Gastroesophageal sphincter (tissue), 4 donors: ENCODE data around the gene ENTPD1. TPM values are rescaled to one million over a fixed set of nuclear protein-coding genes. Genes with fewer than 3 reads are reported as not detected.
"Not testable (repeated sequence)": the region's sequence is repeated elsewhere in the genome, so short reads cannot be mapped to it uniquely, and the experiment has no call there.

Experiments
- ATAC-seq: fragments of 150-250 bp; one replicate; pipeline ENCODE4 v1.9.1; 2016; ENCODE audit warnings: mild to moderate bottlenecking, moderate library complexity
- H3K27ac ChIP-seq, 4 donors: fragments of 200-600 bp; sonication (generic) in 3 of 4; 1 replicate in 3 of 4; 2 replicates in 1 of 4; pipeline ENCODE4 v1.5.1; 2016 to 2019
- H3K27me3 ChIP-seq: fragments of 200-600 bp; sonication (generic); one replicate; pipeline ENCODE4 v1.5.1; 2019
- H3K36me3 ChIP-seq, 2 donors: fragments of 200-600 bp; sonication (generic); one replicate each; pipeline ENCODE4 v1.5.1; 2019; ENCODE audit warnings: control low read depth in 1 of 2
- H3K4me1 ChIP-seq, 3 donors: fragments of 200-600 bp; sonication (generic); 1 replicate in 2 of 3; 2 replicates in 1 of 3; pipeline ENCODE4 v1.5.1; 2016 to 2019; ENCODE audit warnings: control low read depth in 2 of 3
- H3K4me3 ChIP-seq, 2 donors: fragments of 200-600 bp; sonication (generic); one replicate each; pipeline ENCODE4 v1.5.1; 2019; ENCODE audit warnings: mild to moderate bottlenecking in 1 of 2, moderate library complexity in 1 of 2
- H3K9me3 ChIP-seq, 3 donors: fragments of 200-600 bp; sonication (generic); one replicate each; pipeline ENCODE4 v1.5.1; 2017 to 2019; ENCODE audit warnings: control low read depth in 2 of 3
- CTCF ChIP-seq, 4 experiments: fragments of 200-600 bp in 2 of 4; fragments of 450-650 bp in 2 of 4; sonication (generic) in 1 of 4; IDR thresholded peaks; one replicate each; pipeline ENCODE4 v1.5.1; 2017 to 2019; ENCODE audit warnings: antibody characterized with exemption in 4 of 4, mild to moderate bottlenecking in 2 of 4, moderate library complexity in 2 of 4
- EP300 ChIP-seq: sonication (generic); formaldehyde crosslinking; IDR thresholded peaks from one replicate; pipeline ENCODE4 v1.6.1; 2017; ENCODE audit warnings: antibody characterized with exemption, mild to moderate bottlenecking
- POLR2A ChIP-seq, 2 donors: fragments of 450-650 bp; IDR thresholded peaks; one replicate each; pipeline ENCODE4 v1.6.1; 2017; ENCODE audit warnings: antibody characterized with exemption in 2 of 2, mild to moderate bottlenecking in 2 of 2, moderate library complexity in 1 of 2
- POLR2AphosphoS5 ChIP-seq: sonication (generic); formaldehyde crosslinking; IDR thresholded peaks from one replicate; pipeline ENCODE4 v1.6.1; 2017; ENCODE audit warnings: antibody characterized with exemption
- whole genome bisulfite sequencing, 2 donors: methylation state at CpG; one replicate each; pipeline ENCODE4 v1.1.5; 2018; ENCODE audit warnings: low coverage in 1 of 2; 5-methylcytosine and 5-hydroxymethylcytosine counted together
- total RNA-seq, 4 donors: library from RNA; depleted of rRNA; stranded (reverse); fragments of >200 nt; gene quantifications; one replicate each; pipeline ENCODE4 v1.1.0, GENCODE V29; 2016

The ENTPD1 gene
- total RNA-seq, 4 donors from 2014 or later, result 34.4 to 69.7 (median 39.3) TPM

- peaks cover 0 to 60% of the 10 kb centered on the region in 2 donors for H3K36me3 ChIP-seq
- no peaks in the 10 kb centered on the region for H3K9me3 ChIP-seq
- no peak overlapping the region for H3K27ac ChIP-seq
- ATAC-seq, result no peak
- H3K4me3 ChIP-seq, result no peak overlapping the region
- TF ChIP-seq POLR2A (IDR thresholded peaks at IDR 0.05), result no peak
- TF ChIP-seq CTCF (IDR thresholded peaks at IDR 0.05), result no peak
- TF ChIP-seq EP300, result no peak
- TF ChIP-seq POLR2AphosphoS5, result no peak
- H3K27me3 ChIP-seq, result no peaks in the 10 kb centered on the region
- H3K4me1 ChIP-seq, result no peaks in the 10 kb centered on the region
- WGBS, 2 donors, result 93 to 100% methylated on average over 1 to 4 of the region's 4 CpGs
These were observed 140.3 kb downstream of the ENTPD1 start for GRCh38 chr10:95896071-95896850.

DNA sequence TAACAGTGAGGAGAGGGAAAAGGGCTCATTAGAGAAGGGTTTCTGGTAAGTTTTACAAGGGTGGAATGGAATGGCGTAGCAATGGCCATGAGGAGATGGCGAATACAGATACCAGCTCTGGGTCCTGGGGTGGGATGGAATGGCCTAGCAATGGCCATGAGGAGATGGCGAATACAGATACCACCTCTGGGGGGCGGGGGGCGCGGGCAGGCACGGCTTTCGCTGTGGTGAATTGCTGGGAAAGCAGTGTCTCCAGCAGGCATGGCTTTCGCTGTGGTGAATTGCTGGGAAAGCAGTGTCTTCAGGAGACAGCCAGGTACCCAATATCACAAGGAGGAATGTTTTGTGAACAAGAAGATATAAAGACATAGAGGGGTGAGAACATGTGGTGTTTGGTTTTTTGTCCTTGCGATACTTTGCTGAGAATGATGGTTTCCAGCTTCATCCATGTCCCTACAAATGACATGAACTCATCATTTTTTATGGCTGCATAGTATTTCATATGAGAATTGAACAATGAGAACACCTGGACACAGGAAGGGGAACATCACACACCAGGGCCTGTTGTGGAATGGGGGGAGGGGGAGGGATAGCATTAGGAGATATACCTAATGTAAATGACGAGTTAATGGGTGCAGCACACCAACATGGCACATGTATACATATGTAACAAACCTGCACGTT, 150.1 kb downstream of the ENTPD1 start:
- 88 to 92% methylated on average over 5 to 8 of the region's 12 CpGs for WGBS, 2 donors

DNA sequence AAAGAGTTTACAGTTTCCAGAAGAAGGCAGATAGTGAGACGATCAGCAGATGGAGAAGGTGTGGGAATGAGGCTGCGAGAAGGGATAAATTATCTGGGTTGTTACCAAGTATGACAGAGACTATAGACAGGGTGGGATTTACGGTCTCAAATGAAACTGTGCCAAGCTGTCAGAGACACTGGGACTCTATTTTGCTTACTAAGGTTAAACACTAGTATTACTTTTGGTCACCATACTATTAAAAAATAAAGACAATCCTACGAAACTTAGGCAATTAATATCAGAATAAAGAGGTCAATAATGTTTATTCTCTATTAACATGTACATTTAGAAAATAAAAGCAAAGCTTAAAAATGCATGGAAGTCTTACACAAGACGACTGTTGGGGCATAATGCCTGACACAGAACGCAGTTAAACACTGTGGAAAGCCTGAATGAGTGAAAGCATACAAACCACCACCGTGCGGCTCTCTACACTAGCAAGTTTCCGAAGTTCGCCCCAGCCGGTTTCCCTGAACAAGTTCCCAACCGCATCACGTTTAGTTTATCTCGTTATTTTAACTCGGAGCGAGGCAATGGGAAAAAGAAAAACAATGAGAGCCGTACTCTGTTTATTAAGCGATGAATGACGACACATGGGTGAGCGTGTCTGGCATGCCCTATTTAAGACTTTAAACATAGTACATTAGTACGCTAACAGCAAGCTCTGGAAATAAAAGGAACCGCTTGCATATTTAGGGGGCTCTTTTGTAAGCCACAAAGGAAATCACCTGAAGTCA, 150.9 kb downstream of the ENTPD1 start:
- TF ChIP-seq CTCF (IDR thresholded peaks at IDR 0.05) (peak in 1 of 4 experiments; percentile 9), POLR2AphosphoS5 (no peak)
- ATAC-seq, result peak; percentile 26
- 4 to 10% methylated on average over 21 to 22 of the region's 22 CpGs for WGBS, 2 donors
- H3K36me3 ChIP-seq, result peaks cover 0 to 25% of the 10 kb centered on the region in 2 donors
- H3K27me3 ChIP-seq, result no peaks in the 10 kb centered on the region
- peaks cover 0 to 11% (median 3%) of the 10 kb centered on the region in 3 donors for H3K4me1 ChIP-seq
- no peaks in the 10 kb centered on the region for H3K9me3 ChIP-seq
- peak overlapping the region; percentile 58 to 63 for H3K4me3 ChIP-seq
- H3K27ac ChIP-seq, result peak overlapping the region; percentile 65 to 91 (median 90)

More for the DNA sequence above, 150.1 kb downstream of the ENTPD1 start:
- Histone ChIP-seq H3K36me3 (peaks cover 0 to 31% of the 10 kb centered on the region in 2 donors), H3K4me1 (peaks cover 0 to 11% (median 3%) of the 10 kb centered on the region in 3 donors), H3K27ac (peak overlapping the region in 1 of 4 donors; percentile 89)
- not testable (repeated sequence) for H3K4me3 ChIP-seq, H3K9me3 ChIP-seq, H3K27me3 ChIP-seq, ATAC-seq

DNA sequence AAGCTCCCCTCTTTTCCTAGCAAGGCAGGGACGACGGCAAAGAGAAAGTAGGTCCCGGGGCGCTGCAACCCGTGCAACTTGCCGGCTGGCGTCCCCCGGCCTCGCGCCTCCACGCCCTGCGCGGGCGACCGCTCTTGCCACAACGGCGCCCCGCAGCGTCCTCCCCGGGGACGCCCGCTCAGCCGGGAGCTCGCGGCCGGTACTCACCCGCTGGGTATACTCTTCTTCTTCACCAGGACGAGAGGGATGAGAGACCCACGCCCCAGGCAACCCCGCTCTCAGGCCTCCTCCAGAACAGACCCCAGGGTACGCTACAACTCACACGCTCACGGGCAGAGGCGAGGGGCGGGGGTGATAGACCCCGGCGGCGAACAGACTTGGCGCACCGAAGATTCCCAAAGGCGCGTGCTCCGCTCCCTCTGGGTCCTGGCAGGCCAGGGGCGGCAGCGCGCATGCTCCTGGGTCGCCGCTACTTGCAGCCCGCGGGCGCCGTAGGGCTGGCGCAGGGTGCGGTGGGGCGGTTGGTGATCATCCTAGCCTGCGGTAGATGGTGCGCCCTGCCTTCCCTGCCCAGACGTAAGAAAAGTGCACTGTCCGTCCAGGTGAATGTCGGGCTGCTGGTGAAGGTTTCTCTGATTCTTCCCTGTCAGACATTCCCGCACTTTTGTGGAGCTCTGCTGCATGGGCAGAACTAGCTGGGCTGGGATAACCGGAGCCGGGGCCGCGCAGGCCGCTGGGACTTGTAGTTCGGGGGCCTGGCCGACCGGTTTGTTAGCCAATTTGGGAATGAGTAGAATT, 151.7 kb downstream of the ENTPD1 start, which contains the start of gene CC2D2B:
TSS of gene CC2D2B (plus strand) at position 520 of the 798 bp plus-strand sequence. CDS start 3,349 bp downstream, outside the sequence.
- Histone ChIP-seq H3K27ac (peak within 1 kb of the TSS; percentile 65 to 91 (median 90)), H3K4me1 (peaks cover 0 to 11% (median 3%) of the 10 kb centered on the region in 3 donors), H3K9me3 (no peaks in the 10 kb centered on the region), H3K4me3 (peak within 1 kb of the TSS; percentile 58 to 63), H3K27me3 (no peaks in the 10 kb centered on the region), H3K36me3 (peaks cover 0 to 17% of the 10 kb centered on the region in 2 donors)
- no CpG with 5 or more reads among the region's 69 CpGs for WGBS, 2 donors
- peak; percentile 94 for ATAC-seq
- TF ChIP-seq POLR2A (IDR thresholded peaks at IDR 0.05) (peak in 1 of 2 donors; percentile 28), EP300 (no peak), CTCF (IDR thresholded peaks at IDR 0.05) (peak in 1 of 4 experiments; percentile 23), POLR2AphosphoS5 (peak; percentile 14)
